GM06990 (cell line): ENCODE data around the gene GRK5.

ENCODE experiments used
- DNase-seq: peaks from one replicate; pipeline ENCODE4 v3.0.0-alpha.2; 2011; ENCODE audit not compliant: insufficient read length; ENCODE audit errors: extremely low read depth
- H3K27me3 ChIP-seq: replicated peaks from 2 replicates; pipeline ENCODE4 v1.6.0; 2011; ENCODE audit warnings: low read length; ENCODE audit not compliant: control insufficient read depth, insufficient read depth
- H3K36me3 ChIP-seq: 2 replicates; pipeline ENCODE4 v1.5.1; 2011; ENCODE audit warnings: low read length; ENCODE audit not compliant: control insufficient read depth, insufficient read depth
- H3K4me3 ChIP-seq: replicated peaks from 2 replicates; pipeline ENCODE4 v1.5.1; 2011; ENCODE audit warnings: low read depth, mild to moderate bottlenecking, control low read depth, low read length
- CTCF ChIP-seq: IDR thresholded peaks from 2 replicates; pipeline ENCODE4 v1.5.1; 2011; ENCODE audit warnings: low read length, control low read depth, mild to moderate bottlenecking, inconsistent platforms; ENCODE audit not compliant: insufficient read depth, poor library complexity, severe bottlenecking

GRK5 gene

GRCh38 chr10:119250641-119251314 is 43.4 kb downstream of the GRK5 start:
- TF ChIP-seq CTCF, result no peak
- H3K36me3 ChIP-seq, result no peaks in the 10 kb centered on the region
- H3K27me3 ChIP-seq, result no peaks in the 10 kb centered on the region
- no peak for DNase-seq
- H3K4me3 ChIP-seq, result no peak overlapping the region

- TF ChIP-seq CTCF, result no peak
- no peaks in the 10 kb centered on the region for H3K36me3 ChIP-seq
- no peak for DNase-seq
- H3K27me3 ChIP-seq, result no peaks in the 10 kb centered on the region
- H3K4me3 ChIP-seq, result no peak overlapping the region
Observed at GRCh38 chr10:119251315-119251708, 43.9 kb downstream of the GRK5 start.

- no peak for DNase-seq
- TF ChIP-seq CTCF, result no peak
- H3K27me3 ChIP-seq, result no peaks in the 10 kb centered on the region
- H3K36me3 ChIP-seq, result no peaks in the 10 kb centered on the region
- no peak overlapping the region for H3K4me3 ChIP-seq
Observed at GRCh38 chr10:119252051-119252465, 44.7 kb downstream of the GRK5 start.

GRCh38 chr10:119252470-119253151 is 45.2 kb downstream of the GRK5 start:
- no peaks in the 10 kb centered on the region for H3K27me3 ChIP-seq
- H3K36me3 ChIP-seq, result no peaks in the 10 kb centered on the region
- DNase-seq, result no peak
- no peak overlapping the region for H3K4me3 ChIP-seq
- no peak for TF ChIP-seq CTCF

- no peak overlapping the region for H3K4me3 ChIP-seq
Observed at GRCh38 chr10:119253433-119254174, 46.2 kb downstream of the GRK5 start.

More at GRCh38 chr10:119253433-119254174, 46.2 kb downstream of the GRK5 start:
- no peaks in the 10 kb centered on the region for H3K27me3 ChIP-seq
- TF ChIP-seq CTCF, result no peak
- no peaks in the 10 kb centered on the region for H3K36me3 ChIP-seq
- DNase-seq, result no peak
